D341Med (cell line): ENCODE data around the gene SPHK2.
"Not testable (repeated sequence)": the region's sequence is repeated elsewhere in the genome, so short reads cannot be mapped to it uniquely, and the experiment has no call there.

ENCODE experiments used
- DNase-seq: peaks from one replicate; pipeline ENCODE4 v3.0.0; 2012; ENCODE audit warnings: low spot score

SPHK2 gene

GRCh38 chr19:48624791-48625723 lies 5.8 kb downstream of the SPHK2 start:
- DNase-seq = no peak

- no peak for DNase-seq
Measured at GRCh38 chr19:48625891-48626327, 6.6 kb downstream of the SPHK2 start.

- DNase-seq = no peak
Measured at GRCh38 chr19:48627201-48627864, 8.0 kb downstream of the SPHK2 start.

- DNase-seq = no peak
Measured at GRCh38 chr19:48627865-48628314, 8.6 kb downstream of the SPHK2 start.

GRCh38 chr19:48628486-48629296 lies 9.4 kb downstream of the SPHK2 start:
- DNase-seq = peak; percentile 10

- peak; percentile 20 for DNase-seq
Measured at GRCh38 chr19:48629297-48629598, 9.9 kb downstream of the SPHK2 start.

- DNase-seq = peak; percentile 50
Measured at GRCh38 chr19:48629599-48630295, 10.4 kb downstream of the SPHK2 start.

- DNase-seq = no peak
Measured at GRCh38 chr19:48630296-48631063, 11.2 kb downstream of the SPHK2 start.

GRCh38 chr19:48631225-48631624 lies 11.9 kb downstream of the SPHK2 start:
- DNase-seq = no peak

GRCh38 chr19:48632286-48632685 lies 13.0 kb downstream of the SPHK2 start:
- not testable (repeated sequence) for DNase-seq

- DNase-seq = no peak
Measured at GRCh38 chr19:48632692-48633147, 13.4 kb downstream of the SPHK2 start.

- peak; percentile 55 for DNase-seq
Measured at GRCh38 chr19:48633148-48634035, 14.1 kb downstream of the SPHK2 start.

- DNase-seq = no peak
Measured at GRCh38 chr19:48634036-48634342, 14.7 kb downstream of the SPHK2 start.

GRCh38 chr19:48634424-48635262 lies 15.3 kb downstream of the SPHK2 start:
- peak; percentile 89 for DNase-seq

- DNase-seq = peak; percentile 88
Measured at GRCh38 chr19:48635263-48635965, 16.1 kb downstream of the SPHK2 start.

- peak; percentile 48 for DNase-seq
Measured at GRCh38 chr19:48635966-48636858, 16.9 kb downstream of the SPHK2 start.

GRCh38 chr19:48636859-48637448 lies 17.6 kb downstream of the SPHK2 start, which contains the start of gene DBP:
Gene DBP, minus strand, starts transcription at chr19:48637379. Its CDS starts 385 bp downstream, at chr19:48636994.
- DNase-seq = peak; percentile 42
